22Rv1 (cell line): Measurements from ENCODE around the gene NRIP2.

Experiments
- ZFX ChIP-seq: fragments of 450-650 bp; IDR thresholded peaks from 2 replicates; pipeline ENCODE4 v1.6.1; 2017; ENCODE audit warnings: antibody characterized with exemption, borderline replicate concordance
- TF ChIP-seq, protein P1 (sequence below): fragments of 450-650 bp; IDR thresholded peaks from 2 replicates; pipeline ENCODE4 v1.5.1; 2017; ENCODE audit warnings: mild to moderate bottlenecking

DNA sequence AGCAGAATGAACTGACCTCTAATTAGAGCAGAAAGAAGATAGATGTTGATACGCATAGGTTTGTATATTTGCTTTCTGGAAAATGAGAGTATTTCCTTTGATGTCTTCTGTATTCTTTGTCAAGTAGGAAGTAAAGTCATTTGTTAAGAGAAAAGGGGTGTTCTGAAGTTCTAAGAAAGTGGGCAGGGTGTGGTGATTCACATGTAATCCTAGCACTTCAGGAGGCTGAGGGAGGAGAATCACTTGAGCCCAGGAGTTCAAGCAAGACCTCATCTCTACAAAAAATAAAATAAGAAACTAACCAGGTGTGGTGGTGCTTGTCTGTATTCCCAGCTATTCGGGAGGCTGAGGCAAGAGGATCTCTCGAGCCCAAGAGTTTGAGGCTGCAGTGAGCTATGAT lies 45.0 kb upstream of the NRIP2 start:
- TF ChIP-seq, protein P1, sequence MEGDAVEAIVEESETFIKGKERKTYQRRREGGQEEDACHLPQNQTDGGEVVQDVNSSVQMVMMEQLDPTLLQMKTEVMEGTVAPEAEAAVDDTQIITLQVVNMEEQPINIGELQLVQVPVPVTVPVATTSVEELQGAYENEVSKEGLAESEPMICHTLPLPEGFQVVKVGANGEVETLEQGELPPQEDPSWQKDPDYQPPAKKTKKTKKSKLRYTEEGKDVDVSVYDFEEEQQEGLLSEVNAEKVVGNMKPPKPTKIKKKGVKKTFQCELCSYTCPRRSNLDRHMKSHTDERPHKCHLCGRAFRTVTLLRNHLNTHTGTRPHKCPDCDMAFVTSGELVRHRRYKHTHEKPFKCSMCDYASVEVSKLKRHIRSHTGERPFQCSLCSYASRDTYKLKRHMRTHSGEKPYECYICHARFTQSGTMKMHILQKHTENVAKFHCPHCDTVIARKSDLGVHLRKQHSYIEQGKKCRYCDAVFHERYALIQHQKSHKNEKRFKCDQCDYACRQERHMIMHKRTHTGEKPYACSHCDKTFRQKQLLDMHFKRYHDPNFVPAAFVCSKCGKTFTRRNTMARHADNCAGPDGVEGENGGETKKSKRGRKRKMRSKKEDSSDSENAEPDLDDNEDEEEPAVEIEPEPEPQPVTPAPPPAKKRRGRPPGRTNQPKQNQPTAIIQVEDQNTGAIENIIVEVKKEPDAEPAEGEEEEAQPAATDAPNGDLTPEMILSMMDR: no peak
- no peak for TF ChIP-seq ZFX
